GM23338 (cell line): Measurements from ENCODE around the gene NKX3-2. TPM values are rescaled to one million over a fixed set of nuclear protein-coding genes. Genes with fewer than 3 reads are reported as not detected.

Source experiments
- ATAC-seq: fragments of 200-7000 bp; cut with Tn5 transposase; 3 replicates; pipeline ENCODE4 v1.9.1; 2020
- DNase-seq: peaks from one replicate; pipeline ENCODE4 v3.0.0-alpha.2; 2015; ENCODE audit warnings: low spot score
- H2AFZ ChIP-seq: fragments of 200-600 bp; sonication (generic); 2 replicates; pipeline ENCODE4 v1.8.0; 2016; ENCODE audit warnings: antibody characterized with exemption, mild to moderate bottlenecking, moderate library complexity
- H3F3A ChIP-seq: fragments of 200-600 bp; sonication (generic); replicated peaks from 2 replicates; pipeline ENCODE4 v1.8.0; 2017; ENCODE audit warnings: antibody characterized with exemption, mixed run types, low read depth
- H3K27ac ChIP-seq: fragments of 200-600 bp; sonication (generic); 2 replicates; pipeline ENCODE4 v1.6.1; 2016; ENCODE audit warnings: low read depth
- H3K27me3 ChIP-seq: fragments of 200-600 bp; sonication (generic); 2 replicates; pipeline ENCODE4 v1.8.0; 2016; ENCODE audit warnings: mild to moderate bottlenecking, mixed run types, moderate library complexity; ENCODE audit not compliant: insufficient read depth
- H3K36me3 ChIP-seq: fragments of 200-600 bp; sonication (generic); 2 replicates; pipeline ENCODE4 v1.8.0; 2016; ENCODE audit warnings: mild to moderate bottlenecking; ENCODE audit not compliant: insufficient read depth
- H3K4me1 ChIP-seq: fragments of 200-600 bp; sonication (generic); 2 replicates; pipeline ENCODE4 v1.8.0; 2016; ENCODE audit warnings: mild to moderate bottlenecking, moderate library complexity; ENCODE audit not compliant: insufficient read depth
- H3K4me2 ChIP-seq: fragments of 200-600 bp; sonication (generic); 2 replicates; pipeline ENCODE4 v1.7.1; 2017; ENCODE audit warnings: mixed run types
- H3K4me3 ChIP-seq: fragments of 200-600 bp; sonication (generic); 2 replicates; pipeline ENCODE4 v1.6.1; 2016; ENCODE audit warnings: mixed run types
- H3K79me2 ChIP-seq: fragments of 200-600 bp; sonication (generic); replicated peaks from 2 replicates; pipeline ENCODE4 v1.8.0; 2017; ENCODE audit warnings: mild to moderate bottlenecking; ENCODE audit not compliant: insufficient read depth
- H3K9me2 ChIP-seq: fragments of 200-600 bp; sonication (generic); 2 replicates; pipeline ENCODE4 v1.8.0; 2017; ENCODE audit not compliant: insufficient read depth
- H4K20me1 ChIP-seq: fragments of 200-600 bp; sonication (generic); replicated peaks from 2 replicates; pipeline ENCODE4 v1.8.0; 2017; ENCODE audit warnings: mild to moderate bottlenecking; ENCODE audit not compliant: insufficient read depth
- H3K27ac Mint-ChIP-seq: 2 replicates; pipeline ENCODE4 v1.8.0; 2020; ENCODE audit warnings: inconsistent platforms, mild to moderate bottlenecking, moderate library complexity, mixed read lengths
- H3K27me3 Mint-ChIP-seq: 3 replicates; pipeline ENCODE4 v1.8.0; 2022; ENCODE audit warnings: low read depth, mild to moderate bottlenecking, moderate library complexity, mixed read lengths, inconsistent platforms; ENCODE audit not compliant: insufficient read depth, poor library complexity
- H3K36me3 Mint-ChIP-seq: 3 replicates; pipeline ENCODE4 v1.8.0; 2021; ENCODE audit warnings: low read depth, mild to moderate bottlenecking, inconsistent platforms, moderate library complexity, mixed read lengths
- H3K4me1 Mint-ChIP-seq: 3 replicates; pipeline ENCODE4 v1.8.0; 2020; ENCODE audit warnings: mild to moderate bottlenecking, inconsistent platforms, mixed read lengths
- H3K4me3 Mint-ChIP-seq: 3 replicates; pipeline ENCODE4 v1.8.0; 2021; ENCODE audit warnings: moderate library complexity, mild to moderate bottlenecking, inconsistent platforms, mixed read lengths
- H3K9me3 Mint-ChIP-seq: 3 replicates; pipeline ENCODE4 v1.8.0; 2020; ENCODE audit warnings: moderate library complexity, mild to moderate bottlenecking, inconsistent platforms, mixed read lengths
- CREB1 ChIP-seq: fragments of 250-450 bp; sonication (Bioruptor Pico); IDR thresholded peaks from 2 replicates; pipeline ENCODE4 v1.5.0; 2020; ENCODE audit warnings: low read depth, mild to moderate bottlenecking, moderate library complexity
- EZH2 ChIP-seq: fragments of 200-600 bp; sonication (generic); IDR thresholded peaks from one replicate; pipeline ENCODE4 v1.8.0; 2017; ENCODE audit warnings: antibody characterized with exemption, mild to moderate bottlenecking, low read depth; ENCODE audit not compliant: unreplicated experiment
- EZH2phosphoT487 ChIP-seq: fragments of 200-600 bp; sonication (generic); IDR thresholded peaks from one replicate; pipeline ENCODE4 v1.8.1; 2018; ENCODE audit warnings: antibody characterized with exemption; ENCODE audit not compliant: unreplicated experiment
- NANOG ChIP-seq: IDR thresholded peaks from 2 replicates; pipeline ENCODE4 v1.6.1; 2016; ENCODE audit warnings: antibody characterized with exemption, borderline replicate concordance
- REST ChIP-seq: IDR thresholded peaks from one replicate; pipeline ENCODE4 v1.6.1; 2018; ENCODE audit warnings: antibody characterized with exemption; ENCODE audit not compliant: unreplicated experiment
- STAT1 ChIP-seq: IDR thresholded peaks from one replicate; pipeline ENCODE4 v1.6.1; 2016; ENCODE audit warnings: antibody characterized with exemption; ENCODE audit not compliant: unreplicated experiment
- ZNF114 ChIP-seq: fragments of 250-450 bp; sonication (Bioruptor Pico); IDR thresholded peaks from 2 replicates; pipeline ENCODE4 v1.5.0; 2020; ENCODE audit warnings: mild to moderate bottlenecking, moderate library complexity
- polyA plus RNA-seq: library from polyadenylated mRNA; unstranded; fragments of >200 nt; fragmentation: Nextera tagmentation; extraction: Ambion mirVana; gene quantifications from 2 replicates; pipeline ENCODE4 v1.2.1, GENCODE V29; 2016
- total RNA-seq: library from RNA; depleted of rRNA; stranded (reverse); fragments of >200 nt; shearing (Covaris generic); gene quantifications from 2 replicates; pipeline ENCODE4 v1.2.3, GENCODE V29; 2014

NKX3-2 gene
- total and polyA plus RNA-seq, 2 experiments from 2014 or later: 0.14 TPM; not detected in 1

GRCh38 chr4:13543032-13543838 lies 1.1 kb downstream of the NKX3-2 start:
- H3K4me1 ChIP-seq: peaks cover 68% of the 10 kb centered on the region
- peak overlapping the region; percentile 91 for H2AFZ ChIP-seq
- peaks cover 98% of the 10 kb centered on the region for H3K27me3 ChIP-seq
- TF ChIP-seq NANOG (no peak), EZH2phosphoT487 (peak; percentile 6), ZNF114 (CRISPR knock-in tag) (no peak), REST (no peak), EZH2 (peak; percentile 95)
- no peak overlapping the region for H3K27ac ChIP-seq
- H3K9me2 ChIP-seq: no peaks in the 10 kb centered on the region
- DNase-seq (peak; percentile 60), ATAC-seq (peak; percentile 3)
- peaks cover 10% of the 10 kb centered on the region; the same call in 2 of the 3 replicates for H3K9me3 Mint-ChIP-seq
- peak overlapping the region; percentile 58 for H3K4me3 ChIP-seq
- peaks cover 36% of the 10 kb centered on the region for H3K4me1 Mint-ChIP-seq
- H3K79me2 ChIP-seq: no peaks in the 10 kb centered on the region
- peak overlapping the region; percentile 81 for H3K4me2 ChIP-seq
- H3F3A ChIP-seq: peaks cover 38% of the 10 kb centered on the region
- peaks cover 9% of the 10 kb centered on the region; the same call in 1 of the 3 replicates for H3K36me3 Mint-ChIP-seq
- peaks cover 18% of the 10 kb centered on the region for H4K20me1 ChIP-seq
- peaks cover 84% of the 10 kb centered on the region for H3K27me3 Mint-ChIP-seq
- H3K27ac Mint-ChIP-seq: no peak overlapping the region
- H3K36me3 ChIP-seq: no peaks in the 10 kb centered on the region
- H3K4me3 Mint-ChIP-seq: peak overlapping the region; percentile 87

- peak overlapping the region; percentile 51 for H3K4me3 ChIP-seq
- peaks cover 87% of the 10 kb centered on the region for H3K27me3 Mint-ChIP-seq
Measured at GRCh38 chr4:13542577-13543031, 1.7 kb downstream of the NKX3-2 start.

More at GRCh38 chr4:13542577-13543031, 1.7 kb downstream of the NKX3-2 start:
- peaks cover 9% of the 10 kb centered on the region; the same call in 1 of the 3 replicates for H3K36me3 Mint-ChIP-seq
- H3K9me3 Mint-ChIP-seq: peaks cover 10% of the 10 kb centered on the region; the same call in 2 of the 3 replicates
- TF ChIP-seq EZH2 (peak; percentile 65), CREB1 (CRISPR knock-in tag) (no peak), STAT1 (no peak)
- Histone ChIP-seq H3K4me2 (peak overlapping the region; percentile 81), H3K27ac (no peak overlapping the region), H4K20me1 (peaks cover 19% of the 10 kb centered on the region), H3K27me3 (peaks cover 98% of the 10 kb centered on the region), H3K9me2 (no peaks in the 10 kb centered on the region), H3K4me1 (peaks cover 73% of the 10 kb centered on the region), H3K79me2 (no peaks in the 10 kb centered on the region), H2AFZ (no peak overlapping the region), H3F3A (peaks cover 44% of the 10 kb centered on the region), H3K36me3 (no peaks in the 10 kb centered on the region)
- H3K27ac Mint-ChIP-seq: no peak overlapping the region
- H3K4me3 Mint-ChIP-seq: peak overlapping the region; percentile 87
- DNase-seq (no peak), ATAC-seq (no peak)
- peaks cover 37% of the 10 kb centered on the region for H3K4me1 Mint-ChIP-seq
